GM12878 (cell line): Measurements from ENCODE around the gene TACC2. TPM values are rescaled to one million over a fixed set of nuclear protein-coding genes. Genes with fewer than 3 reads are reported as not detected.

Source experiments
- ATAC-seq: fragments of 200-7000 bp; cut with Tn5 transposase; 3 replicates; pipeline ENCODE4 v1.9.1; 2020; ENCODE audit warnings: mild to moderate bottlenecking, moderate library complexity
- BruUV-seq: library from RNA; stranded (reverse); fragments of 400-500 nt; replicated peaks from 2 replicates; lab custom pipeline; 2021; lab: Mats Ljungman, UMichigan
- CTCF ChIA-PET: fragments of 300-600 bp; sonication (Branson Sonifier 250); formaldehyde crosslinking; extraction: SDS; loops from one replicate; lab custom pipeline; 2021; ENCODE audit warnings: inconsistent platforms; lab: Yijun Ruan, JAX
- POLR2A ChIA-PET: fragments of 350-600 bp; formaldehyde crosslinking; extraction: SDS; loops from one replicate; lab custom pipeline; 2021; ENCODE audit warnings: inconsistent platforms; lab: Charles Lee
- RAD21 ChIA-PET: fragments of 300-600 bp; sonication (Branson Sonifier 250); formaldehyde crosslinking; loops from one replicate; lab custom pipeline; 2023; ENCODE audit warnings: antibody characterized with exemption; ENCODE audit not compliant: unreplicated experiment; lab: Charles Lee
- SMC1A ChIA-PET: fragments of 300-600 bp; sonication (Branson Sonifier 250); formaldehyde crosslinking; loops from one replicate; lab custom pipeline; 2023; ENCODE audit not compliant: unreplicated experiment, uncharacterized antibody; lab: Charles Lee
- DNase-seq: peaks from one replicate; pipeline ENCODE4 v3.0.0-alpha.2; 2011; ENCODE audit warnings: low read depth, low spot score
- FAIRE-seq: peaks from 3 replicates; lab custom pipeline; 2011; peaks lifted over from hg19 to GRCh38; lab: Jason Lieb, UNC
- H2AFZ ChIP-seq: 2 replicates; pipeline ENCODE4 v1.6.0; 2011; ENCODE audit warnings: low read depth, low read length, control low read depth; ENCODE audit not compliant: control insufficient read depth
- H3K27ac ChIP-seq: 2 replicates; pipeline ENCODE4 v1.5.1; 2011; ENCODE audit warnings: control low read depth; ENCODE audit not compliant: control insufficient read depth, insufficient read depth
- H3K27me3 ChIP-seq, 2 experiments: replicated peaks in 1 of 2; 2 replicates each; pipeline versions ENCODE4 v1.6.0 to v1.6.1; 2011; ENCODE audit warnings: low read length in 1 of 2; ENCODE audit not compliant: control insufficient read depth in 2 of 2, insufficient read depth in 2 of 2
- H3K36me3 ChIP-seq, 2 experiments: 2 replicates each; pipeline ENCODE4 v1.5.1; 2011; ENCODE audit warnings: low read length in 1 of 2; ENCODE audit not compliant: control insufficient read depth in 2 of 2, insufficient read depth in 2 of 2
- H3K4me1 ChIP-seq: 2 replicates; pipeline ENCODE4 v1.6.1; 2011; ENCODE audit warnings: mild to moderate bottlenecking, low read length, moderate library complexity, mixed read lengths; ENCODE audit not compliant: control insufficient read depth, insufficient read depth
- H3K4me2 ChIP-seq: 2 replicates; pipeline ENCODE4 v1.6.0; 2011; ENCODE audit warnings: control low read depth; ENCODE audit not compliant: control insufficient read depth, insufficient read depth
- H3K4me3 ChIP-seq: fragments of 200-600 bp; sonication (generic); 2 replicates; pipeline ENCODE4 v1.5.1; 2016
- H3K79me2 ChIP-seq: 2 replicates; pipeline ENCODE4 v1.6.0; 2011; ENCODE audit warnings: low read length; ENCODE audit not compliant: control insufficient read depth, insufficient read depth
- H3K9ac ChIP-seq: 2 replicates; pipeline ENCODE4 v1.8.0; 2011; ENCODE audit warnings: low read length, control low read depth, mixed read lengths; ENCODE audit not compliant: control insufficient read depth, insufficient read depth
- H3K9me3 ChIP-seq: replicated peaks from 3 replicates; pipeline ENCODE4 v1.5.1; 2011; ENCODE audit warnings: mild to moderate bottlenecking, low read length; ENCODE audit not compliant: control insufficient read depth, insufficient read depth
- H4K20me1 ChIP-seq: 2 replicates; pipeline ENCODE4 v1.6.0; 2011; ENCODE audit not compliant: control insufficient read depth, insufficient read depth
- CEBPZ ChIP-seq: fragments of 150-350 bp; IDR thresholded peaks from 2 replicates; pipeline ENCODE4 v1.6.1; 2016; ENCODE audit warnings: low read depth, low read length
- FOS ChIP-seq: IDR thresholded peaks from 3 replicates; pipeline ENCODE4 v1.6.1; 2011; ENCODE audit warnings: borderline replicate concordance; ENCODE audit not compliant: insufficient read length; ENCODE audit errors: extremely low read depth
- JUND ChIP-seq: IDR thresholded peaks from 2 replicates; pipeline ENCODE4 v1.6.1; 2012; ENCODE audit warnings: low read depth, mild to moderate bottlenecking, low read length, improper control_type of control experiment, moderate library complexity
- SMC3 ChIP-seq: IDR thresholded peaks from 2 replicates; pipeline ENCODE4 v1.6.1; 2011; ENCODE audit warnings: low read length, improper control_type of control experiment, borderline replicate concordance
- TARDBP ChIP-seq: IDR thresholded peaks from 2 replicates; pipeline ENCODE4 v1.6.1; 2016; ENCODE audit warnings: borderline replicate concordance
- WGBS: methylation state at CpG from one replicate; pipeline ENCODE4 v1.1.6; 2016; ENCODE audit warnings: low lambda C conversion rate; ENCODE audit not compliant: insufficient replicate concordance, insufficient coverage; ENCODE audit errors: missing lambda C conversion rate; 5-methylcytosine and 5-hydroxymethylcytosine counted together
- in situ Hi-C: fragments of 300-500 bp; cut with MboI; formaldehyde crosslinking; loops from 9 replicates; pipeline ENCODE4 v1.14.3; 2018; ENCODE audit warnings: mixed read lengths
- intact Hi-C: fragments of 100-400 bp; cut with micrococcal nuclease; formaldehyde crosslinking; loops from one replicate; pipeline ENCODE4 v1.14.2; 2022; ENCODE audit not compliant: unreplicated experiment
- polyA plus RNA-seq, 11 experiments: library from polyadenylated mRNA; depleted of rRNA in 4 of 11; unstranded in 6 of 11; stranded (reverse) in 5 of 11; fragments of >200 nt; fragmentation: Nextera tagmentation in 4 of 11; fragmentation: Illumina TruSeq in 1 of 11; extraction: Ambion mirVana in 4 of 11; extraction: Trizol in 1 of 11; gene quantifications; 1 replicate in 1 of 11; 2 replicates in 10 of 11; pipeline versions ENCODE4 v1.2.1 to v1.2.3, GENCODE V29; 2011 to 2016; ENCODE audit warnings: inconsistent platforms in 2 of 11, missing spikeins in 2 of 11, low read depth in 1 of 11
- total RNA-seq, 4 experiments: library from RNA; depleted of rRNA in 3 of 4; stranded (reverse); fragments of >200 nt in 3 of 4; fragmentation: Illumina TruSeq in 1 of 4; extraction: Trizol in 1 of 4; gene quantifications; 2 replicates each; pipeline versions ENCODE4 v1.2.1 to v1.2.3, GENCODE V29; 2013 to 2021

TACC2 gene
- total and polyA plus RNA-seq, 10 of the 15 experiments (the other 5 are each of a cell fraction or from before 2014, with no cell fraction given): 0.07 to 0.64 (median 0.13) TPM; not detected in 5

GRCh38 chr10:122149561-122150505, 160.9 kb downstream of the TACC2 start:
- no peak overlapping the region for H3K4me3 ChIP-seq
- no peak overlapping the region for H3K27ac ChIP-seq
- RAD21 ChIA-PET: no interaction called here
- FAIRE-seq: no peak
- ATAC-seq: no peak
- intact Hi-C loops: loop anchor here (10.0 kb wide), 1 partner anchor 285 kb away; no protein-coding TSS in a partner anchor
- WGBS: 42% methylated on average over 34 of the region's 41 CpGs
- H3K4me2 ChIP-seq: no peak overlapping the region
- no peak for TF ChIP-seq TARDBP
- TF ChIP-seq FOS: no peak
- TF ChIP-seq CEBPZ: no peak
- TF ChIP-seq SMC3: no peak
- TF ChIP-seq JUND: no peak
- in situ Hi-C loops: no loop called here
- no peaks in the 10 kb centered on the region for H3K4me1 ChIP-seq
- peaks cover 2 to 6% of the 10 kb centered on the region in 2 experiments; a peak in 1 of 4 replicates for H3K27me3 ChIP-seq
- H3K36me3 ChIP-seq: no peaks in the 10 kb centered on the region
- DNase-seq: no peak
- H3K79me2 ChIP-seq: no peaks in the 10 kb centered on the region
- no peak overlapping the region for H2AFZ ChIP-seq
- no TSS peak for BruUV-seq
- SMC1A ChIA-PET: no interaction called here
- H3K9me3 ChIP-seq: no peaks in the 10 kb centered on the region
- H3K9ac ChIP-seq: no peak overlapping the region
- CTCF ChIA-PET: no interaction called here
- H4K20me1 ChIP-seq: no peaks in the 10 kb centered on the region
- POLR2A ChIA-PET: no interaction called here
